ENCODE data around the gene FAM184A. TPM values are rescaled to one million over a fixed set of nuclear protein-coding genes. Genes with fewer than 3 reads are reported as not detected.
A peak's percentile ranks its signal among the peaks of the same experiment; 100 is the strongest.
"Not testable (repeated sequence)": the region's sequence is repeated elsewhere in the genome, so short reads cannot be mapped to it uniquely, and the experiment has no call there.

Gene FAM184A
- total and polyA plus RNA-seq, 2 donors = 1.4 to 3.3 TPM

GRCh38 chr6:119121367-119121766 is 42.9 kb upstream of the FAM184A start:
- DNase-seq (ENCODE audit: low read depth in 6 of 9, low spot score in 9 of 9) = no peak
- Histone ChIP-seq H3K4me1 (ENCODE audit: control insufficient read depth in 2 of 2, insufficient read depth in 2 of 2, low read length in 2 of 2) (no peaks in the 10 kb centered on the region), H3K36me3 (ENCODE audit: control insufficient read depth in 2 of 2, insufficient read depth in 2 of 2, low read length in 1 of 2) (no peaks in the 10 kb centered on the region), H3K4me3 (ENCODE audit: low read length in 2 of 2) (no peak overlapping the region), H3K27ac (ENCODE audit: low read depth in 1 of 2, low read length in 1 of 2) (no peak overlapping the region), H3K9me3 (ENCODE audit: control insufficient read depth in 2 of 2, insufficient read depth in 1 of 2, low read length in 1 of 2) (no peaks in the 10 kb centered on the region), H3K27me3 (ENCODE audit: control insufficient read depth in 2 of 2, insufficient read depth in 1 of 2, low read length in 1 of 2) (no peaks in the 10 kb centered on the region)
- WGBS = 97% methylated on average over 4 of the region's 4 CpGs

GRCh38 chr6:119119989-119120388 is 41.5 kb upstream of the FAM184A start:
- H3K4me1 ChIP-seq (ENCODE audit: control insufficient read depth in 2 of 2, insufficient read depth in 2 of 2, low read length in 2 of 2) = no peaks in the 10 kb centered on the region
- WGBS = 96% methylated on average over 4 of the region's 4 CpGs
- no peaks in the 10 kb centered on the region for H3K9me3 ChIP-seq (ENCODE audit: control insufficient read depth in 2 of 2, insufficient read depth in 1 of 2, low read length in 1 of 2)
- H3K36me3 ChIP-seq (ENCODE audit: control insufficient read depth in 2 of 2, insufficient read depth in 2 of 2, low read length in 1 of 2) = no peaks in the 10 kb centered on the region
- no peak for DNase-seq (ENCODE audit: low read depth in 6 of 9, low spot score in 9 of 9)
- no peak overlapping the region for H3K4me3 ChIP-seq (ENCODE audit: low read length in 2 of 2)
- no peak overlapping the region for H3K27ac ChIP-seq (ENCODE audit: low read depth in 1 of 2, low read length in 1 of 2)
- no peaks in the 10 kb centered on the region for H3K27me3 ChIP-seq (ENCODE audit: control insufficient read depth in 2 of 2, insufficient read depth in 1 of 2, low read length in 1 of 2)

DNA sequence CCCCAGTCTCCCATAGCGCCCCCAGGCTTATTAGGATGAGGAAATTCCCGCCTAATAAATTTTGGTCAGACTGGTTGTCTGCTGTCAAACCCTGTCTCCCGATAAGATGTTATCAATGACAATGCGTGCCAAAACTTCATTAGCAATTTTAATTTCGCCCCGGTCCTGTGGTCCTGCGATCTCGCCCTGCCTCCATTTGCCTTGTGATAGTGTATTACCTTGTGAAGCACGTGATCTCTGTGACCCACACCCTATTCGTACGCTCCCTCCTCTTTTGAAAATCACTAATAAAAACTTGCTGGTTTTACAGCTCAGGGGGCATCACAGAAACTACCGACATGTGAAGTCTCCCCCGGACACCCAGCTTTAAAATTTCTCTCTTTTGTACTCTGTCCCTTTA is 40.6 kb upstream of the FAM184A start:
- H3K4me3 ChIP-seq (ENCODE audit: low read length in 2 of 2); H3K36me3 ChIP-seq (ENCODE audit: control insufficient read depth in 2 of 2, insufficient read depth in 2 of 2, low read length in 1 of 2); H3K4me1 ChIP-seq (ENCODE audit: control insufficient read depth in 2 of 2, insufficient read depth in 2 of 2, low read length in 2 of 2); H3K27ac ChIP-seq (ENCODE audit: low read depth in 1 of 2, low read length in 1 of 2); DNase-seq (ENCODE audit: low read depth in 6 of 9, low spot score in 9 of 9); H3K27me3 ChIP-seq (ENCODE audit: control insufficient read depth in 2 of 2, insufficient read depth in 1 of 2, low read length in 1 of 2); H3K9me3 ChIP-seq (ENCODE audit: control insufficient read depth in 2 of 2, insufficient read depth in 1 of 2, low read length in 1 of 2): not testable (repeated sequence)
- 86% methylated on average over 13 of the region's 13 CpGs for WGBS

GRCh38 chr6:119116712-119117281 is 38.3 kb upstream of the FAM184A start:
- WGBS = 92% methylated on average over 3 of the region's 3 CpGs
- DNase-seq (ENCODE audit: low read depth in 6 of 9, low spot score in 9 of 9) = no peak
- no peaks in the 10 kb centered on the region for H3K27me3 ChIP-seq (ENCODE audit: control insufficient read depth in 2 of 2, insufficient read depth in 1 of 2, low read length in 1 of 2)
- peaks cover 0 to 4% of the 10 kb centered on the region in 2 donors for H3K4me1 ChIP-seq (ENCODE audit: control insufficient read depth in 2 of 2, insufficient read depth in 2 of 2, low read length in 2 of 2)
- H3K4me3 ChIP-seq (ENCODE audit: low read length in 2 of 2) = no peak overlapping the region
- H3K36me3 ChIP-seq (ENCODE audit: control insufficient read depth in 2 of 2, insufficient read depth in 2 of 2, low read length in 1 of 2) = no peaks in the 10 kb centered on the region
- no peaks in the 10 kb centered on the region for H3K9me3 ChIP-seq (ENCODE audit: control insufficient read depth in 2 of 2, insufficient read depth in 1 of 2, low read length in 1 of 2)
- H3K27ac ChIP-seq (ENCODE audit: low read depth in 1 of 2, low read length in 1 of 2) = no peak overlapping the region

- WGBS = 99% methylated on average over 1 of the region's 1 CpG
Measured at GRCh38 chr6:119113961-119114360, 35.5 kb upstream of the FAM184A start.

GRCh38 chr6:119112812-119113530 is 34.5 kb upstream of the FAM184A start:
- 86% methylated on average over 4 of the region's 4 CpGs for WGBS
- no peaks in the 10 kb centered on the region for H3K36me3 ChIP-seq (ENCODE audit: control insufficient read depth in 2 of 2, insufficient read depth in 2 of 2, low read length in 1 of 2)
- H3K27ac ChIP-seq (ENCODE audit: low read depth in 1 of 2, low read length in 1 of 2) = no peak overlapping the region
- DNase-seq (ENCODE audit: low read depth in 6 of 9, low spot score in 9 of 9) = peak in 1 of 9 donors; percentile 19
- H3K4me1 ChIP-seq (ENCODE audit: control insufficient read depth in 2 of 2, insufficient read depth in 2 of 2, low read length in 2 of 2) = peaks cover 0 to 4% of the 10 kb centered on the region in 2 donors
- no peak overlapping the region for H3K4me3 ChIP-seq (ENCODE audit: low read length in 2 of 2)
- no peaks in the 10 kb centered on the region for H3K9me3 ChIP-seq (ENCODE audit: control insufficient read depth in 2 of 2, insufficient read depth in 1 of 2, low read length in 1 of 2)
- no peaks in the 10 kb centered on the region for H3K27me3 ChIP-seq (ENCODE audit: control insufficient read depth in 2 of 2, insufficient read depth in 1 of 2, low read length in 1 of 2)

More at GRCh38 chr6:119113961-119114360, 35.5 kb upstream of the FAM184A start:
- no peaks in the 10 kb centered on the region for H3K9me3 ChIP-seq (ENCODE audit: control insufficient read depth in 2 of 2, insufficient read depth in 1 of 2, low read length in 1 of 2)
- no peak overlapping the region for H3K27ac ChIP-seq (ENCODE audit: low read depth in 1 of 2, low read length in 1 of 2)
- H3K4me3 ChIP-seq (ENCODE audit: low read length in 2 of 2) = no peak overlapping the region
- no peaks in the 10 kb centered on the region for H3K36me3 ChIP-seq (ENCODE audit: control insufficient read depth in 2 of 2, insufficient read depth in 2 of 2, low read length in 1 of 2)
- DNase-seq (ENCODE audit: low read depth in 6 of 9, low spot score in 9 of 9) = no peak
- peaks cover 0 to 4% of the 10 kb centered on the region in 2 donors for H3K4me1 ChIP-seq (ENCODE audit: control insufficient read depth in 2 of 2, insufficient read depth in 2 of 2, low read length in 2 of 2)
- H3K27me3 ChIP-seq (ENCODE audit: control insufficient read depth in 2 of 2, insufficient read depth in 1 of 2, low read length in 1 of 2) = no peaks in the 10 kb centered on the region

GRCh38 chr6:119110601-119111548 is 32.4 kb upstream of the FAM184A start:
- no peak overlapping the region for H3K4me3 ChIP-seq (ENCODE audit: low read length in 2 of 2)
- H3K36me3 ChIP-seq (ENCODE audit: control insufficient read depth in 2 of 2, insufficient read depth in 2 of 2, low read length in 1 of 2) = no peaks in the 10 kb centered on the region
- DNase-seq (ENCODE audit: low read depth in 6 of 9, low spot score in 9 of 9) = peak; percentile 14 to 78 (median 42)
- no peaks in the 10 kb centered on the region for H3K27me3 ChIP-seq (ENCODE audit: control insufficient read depth in 2 of 2, insufficient read depth in 1 of 2, low read length in 1 of 2)
- H3K9me3 ChIP-seq (ENCODE audit: control insufficient read depth in 2 of 2, insufficient read depth in 1 of 2, low read length in 1 of 2) = no peaks in the 10 kb centered on the region
- 63% methylated on average over 8 of the region's 8 CpGs for WGBS
- no peak overlapping the region for H3K27ac ChIP-seq (ENCODE audit: low read depth in 1 of 2, low read length in 1 of 2)
- H3K4me1 ChIP-seq (ENCODE audit: control insufficient read depth in 2 of 2, insufficient read depth in 2 of 2, low read length in 2 of 2) = peaks cover 0 to 4% of the 10 kb centered on the region in 2 donors

DNA sequence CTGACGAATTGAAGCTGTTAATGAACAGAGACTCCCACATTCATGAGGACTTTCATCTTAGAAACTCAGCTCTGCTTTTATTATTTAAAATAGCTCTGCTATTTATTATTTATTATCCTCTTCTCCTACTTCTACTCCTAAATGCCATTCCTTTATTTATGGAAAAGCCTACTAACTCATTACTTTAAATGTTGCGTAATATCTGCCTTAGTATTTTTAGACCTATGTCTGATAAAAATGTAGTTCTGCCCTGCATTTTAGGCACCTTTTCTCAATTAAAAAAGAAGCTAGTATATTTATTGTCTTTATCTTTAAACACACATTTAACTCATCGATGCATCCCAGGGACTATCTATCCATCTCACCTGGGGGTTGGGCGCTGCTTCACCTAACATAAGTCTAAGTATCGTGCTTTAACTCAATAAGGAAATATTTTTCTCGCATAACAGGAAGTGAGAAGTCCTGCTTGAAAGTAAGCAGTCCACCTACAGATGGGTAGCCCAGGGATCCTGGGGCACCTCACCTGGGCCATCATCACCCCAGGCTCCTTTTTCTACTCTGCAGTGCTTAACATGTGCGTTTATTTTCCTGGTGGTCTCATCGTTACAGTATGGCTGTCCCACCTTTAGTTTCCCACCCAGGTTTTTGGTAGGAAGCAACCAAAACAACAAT is 31.3 kb upstream of the FAM184A start:
- Histone ChIP-seq H3K4me3 (ENCODE audit: low read length in 2 of 2) (no peak overlapping the region), H3K27ac (ENCODE audit: low read depth in 1 of 2, low read length in 1 of 2) (no peak overlapping the region), H3K36me3 (ENCODE audit: control insufficient read depth in 2 of 2, insufficient read depth in 2 of 2, low read length in 1 of 2) (no peaks in the 10 kb centered on the region), H3K27me3 (ENCODE audit: control insufficient read depth in 2 of 2, insufficient read depth in 1 of 2, low read length in 1 of 2) (no peaks in the 10 kb centered on the region), H3K4me1 (ENCODE audit: control insufficient read depth in 2 of 2, insufficient read depth in 2 of 2, low read length in 2 of 2) (peaks cover 0 to 4% of the 10 kb centered on the region in 2 donors), H3K9me3 (ENCODE audit: control insufficient read depth in 2 of 2, insufficient read depth in 1 of 2, low read length in 1 of 2) (no peaks in the 10 kb centered on the region)
- DNase-seq (ENCODE audit: low read depth in 6 of 9, low spot score in 9 of 9) = no peak
- 89% methylated on average over 8 of the region's 8 CpGs for WGBS
